PC-9 (cell line): ENCODE data around the gene CDX1. TPM values are rescaled to one million over a fixed set of nuclear protein-coding genes. Genes with fewer than 3 reads are reported as not detected.

Source experiments
- BruUV-seq: library from RNA; stranded (reverse); fragments of 400-500 nt; replicated peaks from 2 replicates; lab custom pipeline; 2021; lab: Mats Ljungman, UMichigan
- CTCF ChIA-PET: fragments of 300-600 bp; sonication (Branson Sonifier 250); formaldehyde crosslinking; loops from one replicate; lab custom pipeline; 2022; ENCODE audit warnings: antibody characterized with exemption; lab: Charles Lee
- POLR2A ChIA-PET: fragments of 300-600 bp; sonication (Branson Sonifier 250); formaldehyde crosslinking; loops from one replicate; lab custom pipeline; 2022; ENCODE audit warnings: antibody characterized with exemption; ENCODE audit not compliant: unreplicated experiment; lab: Charles Lee
- DNase-seq, 2 experiments: peaks; one replicate each; pipeline versions ENCODE4 v3.0.0 to v3.0.0-alpha.2; 2015 to 2022; ENCODE audit warnings: mixed read lengths in 1 of 2
- H2AFZ ChIP-seq: fragments of 200-600 bp; sonication (generic); 2 replicates; pipeline ENCODE4 v1.8.1; 2017; ENCODE audit warnings: antibody characterized with exemption
- H3F3A ChIP-seq: fragments of 200-600 bp; sonication (generic); 2 replicates; pipeline ENCODE4 v1.8.1; 2017; ENCODE audit warnings: antibody characterized with exemption, mild to moderate bottlenecking, low read depth; ENCODE audit not compliant: insufficient read depth
- H3K27ac ChIP-seq: fragments of 200-600 bp; sonication (generic); 2 replicates; pipeline ENCODE4 v1.6.1; 2016; ENCODE audit warnings: mixed run types
- H3K27me3 ChIP-seq: fragments of 200-600 bp; sonication (generic); 2 replicates; pipeline ENCODE4 v1.6.1; 2016; ENCODE audit warnings: low read depth, mixed run types; ENCODE audit not compliant: insufficient read depth
- H3K36me3 ChIP-seq: fragments of 200-600 bp; sonication (generic); 2 replicates; pipeline ENCODE4 v1.6.1; 2016; ENCODE audit warnings: low read depth, mixed run types
- H3K4me1 ChIP-seq: fragments of 200-600 bp; sonication (generic); replicated peaks from 2 replicates; pipeline ENCODE4 v1.6.1; 2016; ENCODE audit warnings: mixed run types; ENCODE audit not compliant: insufficient read depth
- H3K4me2 ChIP-seq: fragments of 200-600 bp; sonication (generic); 2 replicates; pipeline ENCODE4 v1.6.1; 2017; ENCODE audit warnings: mixed run types
- H3K4me3 ChIP-seq: fragments of 200-600 bp; sonication (generic); 2 replicates; pipeline ENCODE4 v1.6.1; 2016; ENCODE audit warnings: mixed run types
- H3K79me2 ChIP-seq: fragments of 200-600 bp; sonication (generic); 2 replicates; pipeline ENCODE4 v1.6.1; 2017; ENCODE audit warnings: low read depth, mixed run types
- H3K9me2 ChIP-seq: fragments of 200-600 bp; sonication (generic); 2 replicates; pipeline ENCODE4 v1.8.1; 2017; ENCODE audit warnings: mild to moderate bottlenecking; ENCODE audit not compliant: insufficient read depth
- H3K9me3 ChIP-seq: fragments of 200-600 bp; sonication (generic); 2 replicates; pipeline ENCODE4 v1.8.1; 2016; ENCODE audit warnings: low read depth; ENCODE audit not compliant: insufficient read depth
- H4K20me1 ChIP-seq: fragments of 200-600 bp; sonication (generic); 2 replicates; pipeline ENCODE4 v1.8.1; 2017; ENCODE audit not compliant: insufficient read depth
- EZH2 ChIP-seq: fragments of 200-600 bp; sonication (generic); IDR thresholded peaks from 2 replicates; pipeline ENCODE4 v1.8.0; 2017; ENCODE audit warnings: antibody characterized with exemption, low read depth
- intact Hi-C: fragments of 100-400 bp; cut with micrococcal nuclease; formaldehyde crosslinking; loops from one replicate; pipeline ENCODE4 v1.10.0; 2022; ENCODE audit not compliant: unreplicated experiment
- total RNA-seq: library from RNA; stranded (reverse); gene quantifications from 2 replicates; pipeline ENCODE4 v1.2.3, GENCODE V29; 2021
- TF ChIP-seq, protein P1 (sequence below): fragments of 200-600 bp; sonication (generic); conservative IDR thresholded peaks from 2 replicates; pipeline ENCODE4 v1.6.1; 2017; ENCODE audit warnings: mixed run types, antibody characterized with exemption, mild to moderate bottlenecking, moderate library complexity

CDX1 gene
- total RNA-seq, 1 experiment from 2014 or later = not detected

DNA sequence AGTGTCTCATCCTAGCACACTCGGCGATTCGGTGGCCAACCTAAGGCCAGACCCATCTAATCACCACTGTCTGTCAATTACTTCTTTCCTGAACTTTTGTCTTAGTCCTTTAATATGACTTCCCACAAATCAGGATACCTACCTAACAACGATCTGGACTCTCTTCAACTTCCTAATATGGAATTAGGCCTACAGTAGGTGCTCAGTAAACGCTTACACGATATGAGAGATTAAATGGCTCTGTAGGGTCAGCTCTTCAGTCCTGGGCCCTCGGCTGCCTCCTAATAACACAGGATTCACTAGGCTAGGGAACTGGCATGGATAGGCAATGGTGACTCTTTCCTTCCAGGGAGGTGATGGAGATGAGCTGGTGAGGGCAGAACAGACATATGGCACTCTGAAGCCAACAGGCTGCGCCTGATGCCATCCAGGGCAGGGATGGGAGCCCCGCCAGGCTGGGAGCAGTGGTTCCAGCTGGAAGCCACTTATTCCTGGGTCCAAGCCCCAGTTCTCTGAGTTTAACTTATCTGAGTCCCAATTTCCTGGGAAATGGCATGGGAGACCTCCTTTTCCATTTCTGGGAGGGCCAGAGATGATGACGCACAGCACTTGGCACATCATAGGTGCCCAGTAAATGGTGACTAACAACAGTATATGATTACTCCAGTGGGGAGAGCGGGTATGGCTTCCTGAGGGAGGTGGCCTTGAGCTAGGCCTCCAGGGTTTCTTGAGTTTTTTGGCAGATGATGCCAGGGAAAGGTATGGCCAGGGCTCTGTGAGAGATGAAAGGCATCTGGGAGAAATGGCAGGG is 18.3 kb upstream of the CDX1 start:
- Histone ChIP-seq H3K9me2 (no peaks in the 10 kb centered on the region), H3K4me1 (peaks cover 6% of the 10 kb centered on the region), H3K27ac (no peak overlapping the region), H2AFZ (no peak overlapping the region), H3K27me3 (no peaks in the 10 kb centered on the region), H3K36me3 (no peaks in the 10 kb centered on the region), H3K4me3 (no peak overlapping the region), H3K9me3 (no peaks in the 10 kb centered on the region), H3K79me2 (no peaks in the 10 kb centered on the region), H3F3A (no peaks in the 10 kb centered on the region; the same call in 1 of the 2 replicates), H3K4me2 (no peak overlapping the region), H4K20me1 (no peaks in the 10 kb centered on the region)
- POLR2A ChIA-PET = no interaction called here
- BruUV-seq = no TSS peak
- intact Hi-C loops = no loop called here
- CTCF ChIA-PET = no interaction called here
- TF ChIP-seq EZH2 = no peak
- TF ChIP-seq, protein P1, sequence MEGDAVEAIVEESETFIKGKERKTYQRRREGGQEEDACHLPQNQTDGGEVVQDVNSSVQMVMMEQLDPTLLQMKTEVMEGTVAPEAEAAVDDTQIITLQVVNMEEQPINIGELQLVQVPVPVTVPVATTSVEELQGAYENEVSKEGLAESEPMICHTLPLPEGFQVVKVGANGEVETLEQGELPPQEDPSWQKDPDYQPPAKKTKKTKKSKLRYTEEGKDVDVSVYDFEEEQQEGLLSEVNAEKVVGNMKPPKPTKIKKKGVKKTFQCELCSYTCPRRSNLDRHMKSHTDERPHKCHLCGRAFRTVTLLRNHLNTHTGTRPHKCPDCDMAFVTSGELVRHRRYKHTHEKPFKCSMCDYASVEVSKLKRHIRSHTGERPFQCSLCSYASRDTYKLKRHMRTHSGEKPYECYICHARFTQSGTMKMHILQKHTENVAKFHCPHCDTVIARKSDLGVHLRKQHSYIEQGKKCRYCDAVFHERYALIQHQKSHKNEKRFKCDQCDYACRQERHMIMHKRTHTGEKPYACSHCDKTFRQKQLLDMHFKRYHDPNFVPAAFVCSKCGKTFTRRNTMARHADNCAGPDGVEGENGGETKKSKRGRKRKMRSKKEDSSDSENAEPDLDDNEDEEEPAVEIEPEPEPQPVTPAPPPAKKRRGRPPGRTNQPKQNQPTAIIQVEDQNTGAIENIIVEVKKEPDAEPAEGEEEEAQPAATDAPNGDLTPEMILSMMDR = no peak
- no peak for DNase-seq

- Histone ChIP-seq H3K27ac (no peak overlapping the region), H2AFZ (no peak overlapping the region), H3K27me3 (no peaks in the 10 kb centered on the region), H3K4me3 (no peak overlapping the region), H3K36me3 (no peaks in the 10 kb centered on the region), H3K4me1 (no peaks in the 10 kb centered on the region), H3K9me3 (no peaks in the 10 kb centered on the region), H4K20me1 (no peaks in the 10 kb centered on the region), H3K79me2 (no peaks in the 10 kb centered on the region), H3F3A (no peaks in the 10 kb centered on the region), H3K4me2 (no peak overlapping the region), H3K9me2 (no peaks in the 10 kb centered on the region)
- no peak for TF ChIP-seq EZH2
- TF ChIP-seq, protein P1 = no peak
- no peak for DNase-seq
- POLR2A ChIA-PET = no interaction called here
- intact Hi-C loops = no loop called here
- no TSS peak for BruUV-seq
- CTCF ChIA-PET = no interaction called here
These were observed 17.0 kb upstream of the CDX1 start for GRCh38 chr5:150149618-150150017.

DNA sequence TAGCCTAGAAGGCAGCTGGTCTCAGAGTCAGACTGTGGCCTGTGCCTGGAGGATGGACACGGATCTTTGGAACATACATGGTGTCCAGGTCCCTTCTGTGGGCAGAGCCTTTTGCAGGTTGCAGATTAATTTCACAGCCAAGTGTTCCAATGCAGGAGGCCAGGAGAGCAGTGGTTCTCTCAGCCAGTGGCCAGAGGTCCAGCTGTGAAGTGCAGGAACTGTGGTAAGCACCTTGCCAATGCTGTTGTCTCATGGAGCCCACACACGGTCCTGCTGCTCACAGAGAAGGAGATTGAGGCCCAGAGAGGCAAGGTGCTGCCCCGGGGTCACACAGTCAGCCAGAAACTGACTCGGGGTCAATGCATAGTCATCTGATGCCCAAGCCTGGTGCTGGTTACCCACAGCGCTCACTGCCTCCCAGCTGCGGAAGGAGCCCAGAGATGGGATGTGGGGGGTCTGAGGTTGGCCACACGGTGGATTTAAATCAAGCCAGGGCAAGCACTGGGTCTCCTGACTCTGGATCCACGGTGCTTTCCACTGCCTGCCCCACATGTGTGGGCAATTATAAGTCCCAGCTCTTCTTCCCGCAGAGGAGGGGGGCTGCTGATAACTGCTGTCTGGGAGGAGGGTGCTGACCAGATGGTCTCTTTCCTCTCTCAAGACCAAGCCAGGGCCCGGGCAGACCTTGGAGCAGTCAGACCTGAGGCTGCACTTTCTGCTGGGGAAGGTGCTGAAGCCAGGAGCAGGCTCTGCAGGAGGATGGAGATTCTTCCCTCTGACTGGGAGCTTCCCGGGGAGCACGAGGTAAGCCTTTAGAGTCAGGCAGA is 13.7 kb upstream of the CDX1 start:
- ChIA-PET CTCF (interaction anchor here (0.6 kb wide), 1 partner anchor 13 kb away, joined by 4 read pairs; no protein-coding TSS in a partner anchor), POLR2A (no interaction called here)
- H3F3A ChIP-seq = no peaks in the 10 kb centered on the region
- H3K36me3 ChIP-seq = no peaks in the 10 kb centered on the region
- peaks cover 9% of the 10 kb centered on the region; the same call in 1 of the 2 replicates for H3K27me3 ChIP-seq
- no peak overlapping the region for H3K27ac ChIP-seq
- no peak for DNase-seq
- H3K79me2 ChIP-seq = no peaks in the 10 kb centered on the region
- TF ChIP-seq, protein P1 = no peak
- TF ChIP-seq EZH2 = no peak
- H3K9me2 ChIP-seq = no peaks in the 10 kb centered on the region
- no peak overlapping the region for H3K4me3 ChIP-seq
- H3K4me1 ChIP-seq = no peaks in the 10 kb centered on the region
- H2AFZ ChIP-seq = no peak overlapping the region
- H3K9me3 ChIP-seq = no peaks in the 10 kb centered on the region
- intact Hi-C loops = no loop called here
- no peak overlapping the region for H3K4me2 ChIP-seq
- no TSS peak for BruUV-seq
- no peaks in the 10 kb centered on the region for H4K20me1 ChIP-seq
